AG04450 (cell line): ENCODE measurements around the gene TTC23. TPM values are rescaled to one million over a fixed set of nuclear protein-coding genes. Genes with fewer than 3 reads are reported as not detected.

Experiments used
- CTCF ChIA-PET: fragments of 300-600, 350-600 bp; formaldehyde crosslinking; extraction: SDS; loops from one replicate; lab custom pipeline; 2022; ENCODE audit warnings: antibody characterized with exemption, inconsistent platforms; lab: Charles Lee
- POLR2A ChIA-PET: fragments of 350-600 bp; formaldehyde crosslinking; extraction: SDS; loops from one replicate; lab custom pipeline; 2021; ENCODE audit warnings: antibody characterized with exemption, inconsistent platforms; lab: Yijun Ruan, JAX
- DNase-seq: peaks from one replicate; pipeline ENCODE4 v3.0.0-alpha.2; 2011; ENCODE audit warnings: low read depth, low spot score
- H3K27ac ChIP-seq: one replicate; pipeline ENCODE4 v1.5.1; 2012; ENCODE audit warnings: low read depth, low read length, control low read depth
- H3K27me3 ChIP-seq: one replicate; pipeline ENCODE4 v1.6.0; 2012; ENCODE audit warnings: low read length; ENCODE audit not compliant: control insufficient read depth, insufficient read depth
- H3K4me3 ChIP-seq: 2 replicates; pipeline ENCODE4 v1.5.1; 2011; ENCODE audit warnings: mild to moderate bottlenecking, low read depth, low read length, control low read depth
- H3K9me3 ChIP-seq: 2 replicates; pipeline ENCODE4 v1.5.1; 2012; ENCODE audit warnings: low read length; ENCODE audit not compliant: control insufficient read depth, insufficient read depth
- CTCF ChIP-seq: IDR thresholded peaks from 2 replicates; pipeline ENCODE4 v1.5.1; 2011; ENCODE audit warnings: low read depth, low read length, control low read depth, inconsistent platforms
- polyA plus RNA-seq: library from polyadenylated mRNA; depleted of rRNA; stranded (reverse); fragments of >200 nt; gene quantifications from 2 replicates; pipeline ENCODE4 v1.2.3, GENCODE V29; 2011

The TTC23 gene
- polyA plus RNA-seq, 1 experiment, result 7.2 TPM

GRCh38 chr15:99158626-99159412 lies 90.6 kb downstream of the TTC23 start:
- no peak for DNase-seq
- CTCF ChIA-PET, result interaction anchor here (0.8 kb wide), 1 partner anchor 58 kb away, joined by 5 read pairs; no protein-coding TSS in a partner anchor
- H3K27me3 ChIP-seq, result no peaks in the 10 kb centered on the region
- no peak overlapping the region for H3K27ac ChIP-seq
- no peak overlapping the region for H3K4me3 ChIP-seq
- no peaks in the 10 kb centered on the region; the same call in 1 of the 2 replicates for H3K9me3 ChIP-seq
- no peak for TF ChIP-seq CTCF
- POLR2A ChIA-PET, result interaction anchor here (0.6 kb wide), 1 partner anchor 1562 kb away, joined by 3 read pairs; no protein-coding TSS in a partner anchor

- CTCF ChIA-PET, result no interaction called here
- POLR2A ChIA-PET, result interaction anchor here (0.7 kb wide), 1 partner anchor 12 kb away, joined by 6 read pairs; no protein-coding TSS in a partner anchor
- no peak for DNase-seq
- Histone ChIP-seq H3K4me3 (no peak overlapping the region), H3K27me3 (no peaks in the 10 kb centered on the region), H3K27ac (no peak overlapping the region), H3K9me3 (no peaks in the 10 kb centered on the region; the same call in 1 of the 2 replicates)
- no peak for TF ChIP-seq CTCF
Observed at GRCh38 chr15:99157456-99157855, 91.9 kb downstream of the TTC23 start.

- Histone ChIP-seq H3K9me3 (no peaks in the 10 kb centered on the region; the same call in 1 of the 2 replicates), H3K4me3 (no peak overlapping the region), H3K27me3 (no peaks in the 10 kb centered on the region), H3K27ac (no peak overlapping the region)
- no peak for DNase-seq
- no peak for TF ChIP-seq CTCF
- CTCF ChIA-PET, result no interaction called here
- POLR2A ChIA-PET, result no interaction called here
Observed at GRCh38 chr15:99155961-99156443, 93.4 kb downstream of the TTC23 start.

- no peaks in the 10 kb centered on the region for H3K27me3 ChIP-seq
- no peak for DNase-seq
- POLR2A ChIA-PET, result no interaction called here
- TF ChIP-seq CTCF, result no peak
- CTCF ChIA-PET, result no interaction called here
- H3K9me3 ChIP-seq, result no peaks in the 10 kb centered on the region; the same call in 1 of the 2 replicates
- H3K27ac ChIP-seq, result no peak overlapping the region
- no peak overlapping the region for H3K4me3 ChIP-seq
Observed at GRCh38 chr15:99154271-99154670, 95.1 kb downstream of the TTC23 start.

- no peak for TF ChIP-seq CTCF
- no peak overlapping the region for H3K27ac ChIP-seq
- no peak for DNase-seq
- H3K4me3 ChIP-seq, result no peak overlapping the region
- POLR2A ChIA-PET, result no interaction called here
- H3K9me3 ChIP-seq, result no peaks in the 10 kb centered on the region
- H3K27me3 ChIP-seq, result no peaks in the 10 kb centered on the region
- CTCF ChIA-PET, result no interaction called here
Observed at GRCh38 chr15:99153026-99153535, 96.3 kb downstream of the TTC23 start.
